Activated T-cell treated with anti-CD3 and anti-CD28 coated beads, Interleukin-2, amount 50 U/mL, for 72 hours (primary cell): ENCODE results near the gene SASH1. TPM values are rescaled to one million over a fixed set of nuclear protein-coding genes. Genes with fewer than 3 reads are reported as not detected.

ENCODE experiments used
- ATAC-seq, 2 donors: fragments of 150-1000 bp; cut with Tn5 transposase; replicated peaks in 1 of 2; 2 replicates each; pipeline ENCODE4 v1.10.0; 2021; ENCODE audit warnings: moderate library complexity in 2 of 2, mild to moderate bottlenecking in 1 of 2
- DNase-seq, 2 donors: peaks; one replicate each; pipeline ENCODE4 v3.0.0; 2021 to 2022; ENCODE audit warnings: mixed read lengths in 1 of 2
- H3K27ac Mint-ChIP-seq: one replicate; pipeline ENCODE4 v1.8.0; 2022; ENCODE audit warnings: mild to moderate bottlenecking, moderate library complexity, mixed read lengths
- H3K27me3 Mint-ChIP-seq: one replicate; pipeline ENCODE4 v1.8.0; 2022; ENCODE audit warnings: low read depth, mixed read lengths
- H3K36me3 Mint-ChIP-seq, 2 donors: one replicate each; pipeline ENCODE4 v1.8.0; 2022; ENCODE audit warnings: mixed read lengths in 2 of 2, mild to moderate bottlenecking in 1 of 2; ENCODE audit not compliant: insufficient read depth in 2 of 2
- H3K4me1 Mint-ChIP-seq: one replicate; pipeline ENCODE4 v1.8.0; 2022; ENCODE audit warnings: low read depth, mixed read lengths
- H3K4me3 Mint-ChIP-seq, 2 donors: one replicate each; pipeline ENCODE4 v1.8.0; 2022; ENCODE audit warnings: mild to moderate bottlenecking in 2 of 2, mixed read lengths in 2 of 2, moderate library complexity in 2 of 2
- H3K9me3 Mint-ChIP-seq, 2 donors: one replicate each; pipeline ENCODE4 v1.8.0; 2022; ENCODE audit warnings: mixed read lengths in 2 of 2
- total RNA-seq, 2 donors: library from RNA; stranded (reverse); gene quantifications; one replicate each; pipeline ENCODE4 v1.2.3, GENCODE V29; 2022

The SASH1 gene
- total RNA-seq, 2 donors from 2014 or later = 0.91 to 3.5 TPM

- Mint-ChIP-seq H3K36me3 (no peaks in the 10 kb centered on the region), H3K4me3 (no peak overlapping the region), H3K4me1 (no peaks in the 10 kb centered on the region), H3K9me3 (no peaks in the 10 kb centered on the region), H3K27ac (no peak overlapping the region), H3K27me3 (peaks cover 17% of the 10 kb centered on the region)
- DNase-seq = no peak
- ATAC-seq = no peak
Measured at GRCh38 chr6:148470156-148470555, 127.5 kb downstream of the SASH1 start.

- Mint-ChIP-seq H3K4me3 (no peak overlapping the region), H3K36me3 (no peaks in the 10 kb centered on the region), H3K4me1 (no peaks in the 10 kb centered on the region), H3K9me3 (no peaks in the 10 kb centered on the region), H3K27me3 (peaks cover 15% of the 10 kb centered on the region), H3K27ac (no peak overlapping the region)
- DNase-seq (no peak), ATAC-seq (no peak)
Measured at GRCh38 chr6:148470606-148471465, 128.2 kb downstream of the SASH1 start.

GRCh38 chr6:148471624-148472159 lies 129.1 kb downstream of the SASH1 start:
- ATAC-seq (no peak), DNase-seq (no peak)
- H3K4me3 Mint-ChIP-seq = no peak overlapping the region
- H3K9me3 Mint-ChIP-seq = no peaks in the 10 kb centered on the region
- no peak overlapping the region for H3K27ac Mint-ChIP-seq
- H3K27me3 Mint-ChIP-seq = peaks cover 15% of the 10 kb centered on the region
- no peaks in the 10 kb centered on the region for H3K4me1 Mint-ChIP-seq
- peaks cover 0 to 2% of the 10 kb centered on the region in 2 donors for H3K36me3 Mint-ChIP-seq

GRCh38 chr6:148472171-148473105 lies 129.8 kb downstream of the SASH1 start:
- peaks cover 18% of the 10 kb centered on the region for H3K27me3 Mint-ChIP-seq
- no peaks in the 10 kb centered on the region for H3K9me3 Mint-ChIP-seq
- no peak for ATAC-seq
- DNase-seq = no peak
- no peaks in the 10 kb centered on the region for H3K4me1 Mint-ChIP-seq
- peaks cover 0 to 2% of the 10 kb centered on the region in 2 donors for H3K36me3 Mint-ChIP-seq
- H3K4me3 Mint-ChIP-seq = no peak overlapping the region
- no peak overlapping the region for H3K27ac Mint-ChIP-seq

GRCh38 chr6:148479497-148479896 lies 136.9 kb downstream of the SASH1 start:
- H3K27ac Mint-ChIP-seq = no peak overlapping the region
- no peak for ATAC-seq
- no peak for DNase-seq
- H3K9me3 Mint-ChIP-seq = no peaks in the 10 kb centered on the region
- no peak overlapping the region for H3K4me3 Mint-ChIP-seq
- no peaks in the 10 kb centered on the region for H3K4me1 Mint-ChIP-seq
- peaks cover 18% of the 10 kb centered on the region for H3K27me3 Mint-ChIP-seq
- H3K36me3 Mint-ChIP-seq = peaks cover 0 to 2% of the 10 kb centered on the region in 2 donors

GRCh38 chr6:148487461-148487860 lies 144.8 kb downstream of the SASH1 start:
- Mint-ChIP-seq H3K27me3 (peaks cover 9% of the 10 kb centered on the region), H3K9me3 (no peaks in the 10 kb centered on the region), H3K36me3 (no peaks in the 10 kb centered on the region), H3K4me3 (no peak overlapping the region), H3K4me1 (no peaks in the 10 kb centered on the region), H3K27ac (no peak overlapping the region)
- DNase-seq (no peak), ATAC-seq (no peak)

- DNase-seq (no peak), ATAC-seq (no peak)
- Mint-ChIP-seq H3K4me3 (no peak overlapping the region), H3K4me1 (no peaks in the 10 kb centered on the region), H3K9me3 (no peaks in the 10 kb centered on the region), H3K27me3 (peaks cover 9% of the 10 kb centered on the region), H3K36me3 (no peaks in the 10 kb centered on the region), H3K27ac (no peak overlapping the region)
Measured at GRCh38 chr6:148491638-148492251, 149.1 kb downstream of the SASH1 start.

GRCh38 chr6:148492654-148493290 lies 150.1 kb downstream of the SASH1 start:
- Mint-ChIP-seq H3K27me3 (peaks cover 9% of the 10 kb centered on the region), H3K4me3 (no peak overlapping the region), H3K4me1 (no peaks in the 10 kb centered on the region), H3K36me3 (no peaks in the 10 kb centered on the region), H3K9me3 (no peaks in the 10 kb centered on the region), H3K27ac (no peak overlapping the region)
- ATAC-seq (no peak), DNase-seq (no peak)

- Mint-ChIP-seq H3K27me3 (peaks cover 9% of the 10 kb centered on the region), H3K4me3 (no peak overlapping the region), H3K9me3 (no peaks in the 10 kb centered on the region), H3K4me1 (no peaks in the 10 kb centered on the region), H3K36me3 (no peaks in the 10 kb centered on the region), H3K27ac (no peak overlapping the region)
- DNase-seq (no peak), ATAC-seq (no peak)
Measured at GRCh38 chr6:148493424-148493823, 150.8 kb downstream of the SASH1 start.

GRCh38 chr6:148494226-148494625 lies 151.6 kb downstream of the SASH1 start:
- no peak for ATAC-seq
- DNase-seq = no peak
- H3K4me3 Mint-ChIP-seq = no peak overlapping the region
- H3K36me3 Mint-ChIP-seq = no peaks in the 10 kb centered on the region
- H3K9me3 Mint-ChIP-seq = no peaks in the 10 kb centered on the region
- H3K4me1 Mint-ChIP-seq = no peaks in the 10 kb centered on the region
- H3K27me3 Mint-ChIP-seq = peaks cover 9% of the 10 kb centered on the region
- no peak overlapping the region for H3K27ac Mint-ChIP-seq

- DNase-seq (no peak), ATAC-seq (no peak)
- Mint-ChIP-seq H3K27me3 (peaks cover 9% of the 10 kb centered on the region), H3K36me3 (no peaks in the 10 kb centered on the region), H3K9me3 (no peaks in the 10 kb centered on the region), H3K4me3 (no peak overlapping the region), H3K4me1 (no peaks in the 10 kb centered on the region), H3K27ac (no peak overlapping the region)
Measured at GRCh38 chr6:148495029-148495428, 152.4 kb downstream of the SASH1 start.

GRCh38 chr6:148497257-148497656 lies 154.6 kb downstream of the SASH1 start:
- Mint-ChIP-seq H3K4me3 (no peak overlapping the region), H3K9me3 (no peaks in the 10 kb centered on the region), H3K27ac (no peak overlapping the region), H3K27me3 (peaks cover 9% of the 10 kb centered on the region), H3K4me1 (no peaks in the 10 kb centered on the region), H3K36me3 (no peaks in the 10 kb centered on the region)
- ATAC-seq (no peak), DNase-seq (no peak)
